Activated naive CD4-positive, alpha-beta T cell treated with anti-CD3 and anti-CD28 coated beads for 36 hours (primary cell): Measurements from ENCODE around the gene AGPAT3. TPM values are rescaled to one million over a fixed set of nuclear protein-coding genes. Genes with fewer than 3 reads are reported as not detected.
A peak's percentile ranks its signal among the peaks of the same experiment; 100 is the strongest.

Source experiments
- CTCF ChIA-PET: fragments of 350-600 bp; sonication (Branson Sonifier 250); formaldehyde crosslinking; loops from one replicate; lab custom pipeline; 2021; ENCODE audit warnings: antibody characterized with exemption; lab: Charles Lee
- DNase-seq: peaks from one replicate; pipeline ENCODE4 v3.0.0-alpha.2; 2020
- H3K27ac Mint-ChIP-seq: one replicate; pipeline ENCODE4 v1.8.0; 2021; ENCODE audit warnings: mild to moderate bottlenecking, mixed read lengths
- H3K27me3 Mint-ChIP-seq: one replicate; pipeline ENCODE4 v1.8.0; 2021; ENCODE audit warnings: low read depth, mixed read lengths
- H3K36me3 Mint-ChIP-seq: one replicate; pipeline ENCODE4 v1.8.0; 2021; ENCODE audit warnings: low read depth, mixed read lengths
- H3K4me1 Mint-ChIP-seq: one replicate; pipeline ENCODE4 v1.8.0; 2021; ENCODE audit warnings: low read depth, mixed read lengths
- H3K4me3 Mint-ChIP-seq: one replicate; pipeline ENCODE4 v1.8.0; 2021; ENCODE audit warnings: mild to moderate bottlenecking, moderate library complexity, mixed read lengths
- H3K9me3 Mint-ChIP-seq: one replicate; pipeline ENCODE4 v1.8.0; 2021; ENCODE audit warnings: mixed read lengths
- intact Hi-C: fragments of 100-400 bp; cut with micrococcal nuclease; formaldehyde crosslinking; loops from one replicate; pipeline ENCODE4 v1.15.1; 2023
- total RNA-seq, 2 experiments: library from RNA; stranded (reverse); gene quantifications; one replicate each; pipeline ENCODE4 v1.2.3, GENCODE V29; 2021

AGPAT3 gene
- total RNA-seq, 2 experiments from 2014 or later = 57.9 to 64.1 TPM

- Mint-ChIP-seq H3K27ac (no peak overlapping the region), H3K9me3 (no peaks in the 10 kb centered on the region), H3K36me3 (peaks cover 17% of the 10 kb centered on the region), H3K4me3 (no peak overlapping the region), H3K4me1 (no peaks in the 10 kb centered on the region), H3K27me3 (no peaks in the 10 kb centered on the region)
- DNase-seq = no peak
- CTCF ChIA-PET = no interaction called here
- intact Hi-C loops = no loop called here
Measured at GRCh38 chr21:43966946-43967512, 102.0 kb downstream of the AGPAT3 start.

- intact Hi-C loops = no loop called here
- no peaks in the 10 kb centered on the region for H3K4me1 Mint-ChIP-seq
- H3K36me3 Mint-ChIP-seq = peaks cover 15% of the 10 kb centered on the region
- DNase-seq = no peak
- H3K27me3 Mint-ChIP-seq = no peaks in the 10 kb centered on the region
- H3K4me3 Mint-ChIP-seq = no peak overlapping the region
- CTCF ChIA-PET = no interaction called here
- H3K27ac Mint-ChIP-seq = no peak overlapping the region
- no peaks in the 10 kb centered on the region for H3K9me3 Mint-ChIP-seq
Measured at GRCh38 chr21:43967981-43968380, 103.0 kb downstream of the AGPAT3 start.

- intact Hi-C loops = no loop called here
- no peak overlapping the region for H3K27ac Mint-ChIP-seq
- CTCF ChIA-PET = no interaction called here
- H3K4me1 Mint-ChIP-seq = no peaks in the 10 kb centered on the region
- no peak for DNase-seq
- H3K36me3 Mint-ChIP-seq = peaks cover 12% of the 10 kb centered on the region
- no peaks in the 10 kb centered on the region for H3K9me3 Mint-ChIP-seq
- no peaks in the 10 kb centered on the region for H3K27me3 Mint-ChIP-seq
- no peak overlapping the region for H3K4me3 Mint-ChIP-seq
Measured at GRCh38 chr21:43968410-43969114, 103.5 kb downstream of the AGPAT3 start.

- Mint-ChIP-seq H3K4me3 (no peak overlapping the region), H3K27ac (no peak overlapping the region), H3K4me1 (no peaks in the 10 kb centered on the region), H3K27me3 (no peaks in the 10 kb centered on the region), H3K36me3 (peaks cover 11% of the 10 kb centered on the region), H3K9me3 (no peaks in the 10 kb centered on the region)
- no peak for DNase-seq
- CTCF ChIA-PET = no interaction called here
- intact Hi-C loops = no loop called here
Measured at GRCh38 chr21:43969115-43969444, 104.1 kb downstream of the AGPAT3 start.

- Mint-ChIP-seq H3K9me3 (no peaks in the 10 kb centered on the region), H3K36me3 (peaks cover 11% of the 10 kb centered on the region), H3K27ac (no peak overlapping the region), H3K4me1 (peaks cover 7% of the 10 kb centered on the region), H3K27me3 (no peaks in the 10 kb centered on the region), H3K4me3 (no peak overlapping the region)
- intact Hi-C loops = no loop called here
- CTCF ChIA-PET = no interaction called here
- DNase-seq = no peak
Measured at GRCh38 chr21:43970551-43970950, 105.5 kb downstream of the AGPAT3 start.

- DNase-seq = no peak
- H3K27ac Mint-ChIP-seq = no peak overlapping the region
- intact Hi-C loops = no loop called here
- CTCF ChIA-PET = no interaction called here
- H3K27me3 Mint-ChIP-seq = no peaks in the 10 kb centered on the region
- no peaks in the 10 kb centered on the region for H3K9me3 Mint-ChIP-seq
- no peak overlapping the region for H3K4me3 Mint-ChIP-seq
- H3K36me3 Mint-ChIP-seq = peaks cover 11% of the 10 kb centered on the region
- peaks cover 7% of the 10 kb centered on the region for H3K4me1 Mint-ChIP-seq
Measured at GRCh38 chr21:43971201-43971991, 106.4 kb downstream of the AGPAT3 start.

GRCh38 chr21:43971992-43972255, 106.9 kb downstream of the AGPAT3 start:
- CTCF ChIA-PET = no interaction called here
- Mint-ChIP-seq H3K9me3 (no peaks in the 10 kb centered on the region), H3K27me3 (no peaks in the 10 kb centered on the region), H3K27ac (no peak overlapping the region), H3K36me3 (peaks cover 11% of the 10 kb centered on the region), H3K4me1 (peaks cover 7% of the 10 kb centered on the region), H3K4me3 (no peak overlapping the region)
- no peak for DNase-seq
- intact Hi-C loops = no loop called here

- Mint-ChIP-seq H3K36me3 (peaks cover 6% of the 10 kb centered on the region), H3K9me3 (no peaks in the 10 kb centered on the region), H3K27me3 (no peaks in the 10 kb centered on the region), H3K4me1 (peaks cover 7% of the 10 kb centered on the region), H3K27ac (no peak overlapping the region), H3K4me3 (no peak overlapping the region)
- intact Hi-C loops = no loop called here
- CTCF ChIA-PET = interaction anchor here (0.6 to 1.1 kb wide), 3 partner anchors 70 to 164 kb away, joined by 3 to 5 read pairs (median 3); no protein-coding TSS in a partner anchor
- no peak for DNase-seq
Measured at GRCh38 chr21:43972850-43973633, 108.0 kb downstream of the AGPAT3 start.

GRCh38 chr21:43973634-43973955, 108.6 kb downstream of the AGPAT3 start:
- DNase-seq = no peak
- Mint-ChIP-seq H3K27ac (no peak overlapping the region), H3K36me3 (peaks cover 6% of the 10 kb centered on the region), H3K9me3 (no peaks in the 10 kb centered on the region), H3K4me3 (no peak overlapping the region), H3K27me3 (no peaks in the 10 kb centered on the region), H3K4me1 (peaks cover 7% of the 10 kb centered on the region)
- CTCF ChIA-PET = interaction anchor here (0.7 to 1.1 kb wide), 2 partner anchors 70 to 165 kb away, joined by 3 read pairs; no protein-coding TSS in a partner anchor
- intact Hi-C loops = no loop called here

- CTCF ChIA-PET = interaction anchor here (0.6 to 1.7 kb wide), 16 partner anchors 11 to 779 kb away, joined by 3 to 7 read pairs (median 3); no protein-coding TSS in a partner anchor
- H3K4me3 Mint-ChIP-seq = no peak overlapping the region
- H3K9me3 Mint-ChIP-seq = no peaks in the 10 kb centered on the region
- H3K36me3 Mint-ChIP-seq = peaks cover 6% of the 10 kb centered on the region
- DNase-seq = no peak
- intact Hi-C loops = loop anchor here (1.0 kb wide), 2 partner anchors 36 to 164 kb away; no protein-coding TSS in a partner anchor
- H3K27me3 Mint-ChIP-seq = no peaks in the 10 kb centered on the region
- peaks cover 7% of the 10 kb centered on the region for H3K4me1 Mint-ChIP-seq
- no peak overlapping the region for H3K27ac Mint-ChIP-seq
Measured at GRCh38 chr21:43974791-43975468, 109.9 kb downstream of the AGPAT3 start.

- Mint-ChIP-seq H3K4me3 (no peak overlapping the region), H3K9me3 (no peaks in the 10 kb centered on the region), H3K36me3 (peaks cover 4% of the 10 kb centered on the region), H3K27me3 (no peaks in the 10 kb centered on the region), H3K4me1 (peaks cover 7% of the 10 kb centered on the region), H3K27ac (no peak overlapping the region)
- CTCF ChIA-PET = interaction anchor here (0.6 to 1.7 kb wide), 18 partner anchors 12 to 778 kb away, joined by 3 to 7 read pairs (median 3); no protein-coding TSS in a partner anchor
- intact Hi-C loops = loop anchor here (1.0 kb wide), 2 partner anchors 36 to 164 kb away; no protein-coding TSS in a partner anchor
- peak; percentile 88 for DNase-seq
Measured at GRCh38 chr21:43975469-43976098, 110.6 kb downstream of the AGPAT3 start.
